ENCODE measurements around the gene MBIP.

GRCh38 chr14:36362648-36363047 lies 42.2 kb upstream of the MBIP start:
- TF ChIP-seq CTCF (IDR thresholded peaks at IDR 0.05) (no peak), POLR2A (IDR thresholded peaks at IDR 0.05) (no peak)

All from ovary (tissue), 3 donors.